ENCODE data around the gene RBFOX2. TPM values are rescaled to one million over a fixed set of nuclear protein-coding genes. Genes with fewer than 3 reads are reported as not detected.

RBFOX2 gene
- total and polyA plus RNA-seq, 2 of the 8 experiments (the other 6 are each of a cell fraction or from before 2014, with no cell fraction given): 121 to 122 TPM

GRCh38 chr22:35784633-35785032 lies 244.0 kb downstream of the RBFOX2 start:
- no peak overlapping the region for H3K4me3 ChIP-seq (ENCODE audit: extremely low read depth in 1 of 4, insufficient read depth in 2 of 4, low read depth in 3 of 4, low read length in 4 of 4)
- H2BK15ac ChIP-seq (ENCODE audit: low read length): no peak overlapping the region
- 89% methylated on average over 18 of the region's 21 CpGs; no CpG with 5 or more reads in 1 of the 2 experiments for WGBS, 2 experiments (ENCODE audit: extremely low coverage in 1 of 2, insufficient coverage in 1 of 2, insufficient read length in 1 of 2, insufficient replicate concordance in 2 of 2, low coverage in 1 of 2, low lambda C conversion rate in 2 of 2, missing lambda C conversion rate in 1 of 2)
- no peaks in the 10 kb centered on the region for H3K9me3 ChIP-seq (ENCODE audit: insufficient read depth in 2 of 2, low read depth in 1 of 2, low read length in 1 of 2)
- H2BK12ac ChIP-seq (ENCODE audit: low read depth, low read length): no peak overlapping the region
- peaks cover 2 to 11% (median 8%) of the 10 kb centered on the region in 4 experiments for H3K36me3 ChIP-seq (ENCODE audit: control insufficient read depth in 2 of 4, insufficient read depth in 4 of 4, low read length in 3 of 4)
- H3K23me2 ChIP-seq (ENCODE audit: low read depth, low read length): no peaks in the 10 kb centered on the region; the same call in 1 of the 2 replicates
- no peak overlapping the region for H2BK20ac ChIP-seq (ENCODE audit: low read length)
- FAIRE-seq (no peak), DNase-seq (ENCODE audit: low read depth in 1 of 2, low spot score in 2 of 2) (no peak)
- H3K14ac ChIP-seq (ENCODE audit: insufficient read length): no peak overlapping the region
- no peak overlapping the region for H3K4ac ChIP-seq (replicated peaks; ENCODE audit: insufficient read length, low read depth, low read length)
- no peak for TF ChIP-seq KDM5A (IDR thresholded peaks at IDR 0.05; ENCODE audit: low read length)
- TF ChIP-seq ASH2L (IDR thresholded peaks at IDR 0.05; ENCODE audit: low read length): no peak
- TF ChIP-seq POU5F1 (IDR thresholded peaks at IDR 0.05; ENCODE audit: low read depth, low read length): no peak
- TF ChIP-seq EGR1 (IDR thresholded peaks at IDR 0.05; ENCODE audit: borderline replicate concordance, low read depth, low read length): no peak
- TF ChIP-seq NRF1 (IDR thresholded peaks at IDR 0.05; ENCODE audit: low read depth, low read length): no peak
- TF ChIP-seq BACH1 (IDR thresholded peaks at IDR 0.05; ENCODE audit: low read length): no peak
- peaks cover 3 to 10% of the 10 kb centered on the region in 2 experiments for H4K20me1 ChIP-seq (replicated peaks in 1 of 2; ENCODE audit: control insufficient read depth in 1 of 2, insufficient read depth in 2 of 2, low read length in 2 of 2)
- H4K8ac ChIP-seq (ENCODE audit: extremely low read depth, insufficient read depth, low read length): no peak overlapping the region
- ChIA-PET POLR2A (ENCODE audit: partially characterized antibody) (no interaction called here), CTCF (ENCODE audit: partially characterized antibody) (no interaction called here)
- H3K9ac ChIP-seq (replicated peaks in 1 of 4; ENCODE audit: extremely low read depth in 1 of 4, low read depth in 3 of 4, low read length in 3 of 4): no peak overlapping the region
- H3K18ac ChIP-seq (ENCODE audit: extremely low read depth, low read length): no peak overlapping the region
- H3K4me1 ChIP-seq (replicated peaks in 1 of 4; ENCODE audit: control insufficient read depth in 3 of 4, insufficient read depth in 4 of 4, low read length in 3 of 4): peaks cover 0 to 4% (median under 1%) of the 10 kb centered on the region in 4 experiments; a peak in 3 of 7 replicates
- no peak overlapping the region for H3K23ac ChIP-seq (ENCODE audit: insufficient read length)
- H2AFZ ChIP-seq (ENCODE audit: low read length): no peak overlapping the region
- H3K56ac ChIP-seq (replicated peaks; ENCODE audit: insufficient read length, low read depth, low read length): no peak overlapping the region
- H3K27me3 ChIP-seq (replicated peaks in 1 of 4; ENCODE audit: control insufficient read depth in 3 of 4, extremely low read depth in 1 of 4, insufficient read depth in 3 of 4, low read length in 3 of 4): no peaks in the 10 kb centered on the region
- H3K79me2 ChIP-seq (ENCODE audit: control insufficient read depth in 1 of 2, insufficient read depth in 2 of 2, low read length in 2 of 2): peaks cover 0 to 5% of the 10 kb centered on the region in 2 experiments; a peak in 2 of 4 replicates
- H2BK5ac ChIP-seq (ENCODE audit: low read depth, low read length): no peak overlapping the region; the same call in 1 of the 2 replicates
- no peak overlapping the region for H4K91ac ChIP-seq (replicated peaks; ENCODE audit: insufficient read length, low read length)
- no peak overlapping the region for H4K5ac ChIP-seq (ENCODE audit: insufficient read length, low read depth, low read length)
- no peak overlapping the region for H2BK120ac ChIP-seq (replicated peaks; ENCODE audit: low read depth, low read length)
- no peak overlapping the region for H3K27ac ChIP-seq (ENCODE audit: low read depth, low read length)
- no peak overlapping the region for H2AK5ac ChIP-seq (ENCODE audit: low read depth, low read length)
- H3K4me2 ChIP-seq (ENCODE audit: insufficient read depth in 1 of 2, low read depth in 2 of 2, low read length in 2 of 2): no peak overlapping the region
- 0 out of 2 replicates have a peak, but pooled peaks cover 2% of the 10 kb centered on the region for H3K79me1 ChIP-seq (ENCODE audit: low read depth, low read length)

All from H1 (cell line).